ENCODE results near the gene PHAX.
"Not testable (repeated sequence)": the region's sequence is repeated elsewhere in the genome, so short reads cannot be mapped to it uniquely, and the experiment has no call there.

PHAX gene

GRCh38 chr5:126659805-126660482, 59.2 kb downstream of the PHAX start:
- no peak for FAIRE-seq

- FAIRE-seq: no peak
Measured at GRCh38 chr5:126664586-126664985, 63.8 kb downstream of the PHAX start.

- not testable (repeated sequence) for FAIRE-seq
Measured at GRCh38 chr5:126670109-126670508, 69.4 kb downstream of the PHAX start.

- FAIRE-seq: not testable (repeated sequence)
Measured at GRCh38 chr5:126671681-126672080, 70.9 kb downstream of the PHAX start.

- FAIRE-seq: no peak
Measured at GRCh38 chr5:126673477-126673876, 72.7 kb downstream of the PHAX start.

GRCh38 chr5:126674145-126674544, 73.4 kb downstream of the PHAX start:
- FAIRE-seq: no peak

GRCh38 chr5:126675338-126675737, 74.6 kb downstream of the PHAX start:
- no peak for FAIRE-seq

GRCh38 chr5:126676195-126676624, 75.5 kb downstream of the PHAX start:
- FAIRE-seq: no peak
